CD1c-positive myeloid dendritic cell (primary cell): ENCODE measurements around the gene FTCDNL1.

Experiments used
- DNase-seq: peaks from one replicate; pipeline ENCODE4 v3.0.0-alpha.2; 2016; ENCODE audit errors: extremely low spot score

The FTCDNL1 gene

DNA sequence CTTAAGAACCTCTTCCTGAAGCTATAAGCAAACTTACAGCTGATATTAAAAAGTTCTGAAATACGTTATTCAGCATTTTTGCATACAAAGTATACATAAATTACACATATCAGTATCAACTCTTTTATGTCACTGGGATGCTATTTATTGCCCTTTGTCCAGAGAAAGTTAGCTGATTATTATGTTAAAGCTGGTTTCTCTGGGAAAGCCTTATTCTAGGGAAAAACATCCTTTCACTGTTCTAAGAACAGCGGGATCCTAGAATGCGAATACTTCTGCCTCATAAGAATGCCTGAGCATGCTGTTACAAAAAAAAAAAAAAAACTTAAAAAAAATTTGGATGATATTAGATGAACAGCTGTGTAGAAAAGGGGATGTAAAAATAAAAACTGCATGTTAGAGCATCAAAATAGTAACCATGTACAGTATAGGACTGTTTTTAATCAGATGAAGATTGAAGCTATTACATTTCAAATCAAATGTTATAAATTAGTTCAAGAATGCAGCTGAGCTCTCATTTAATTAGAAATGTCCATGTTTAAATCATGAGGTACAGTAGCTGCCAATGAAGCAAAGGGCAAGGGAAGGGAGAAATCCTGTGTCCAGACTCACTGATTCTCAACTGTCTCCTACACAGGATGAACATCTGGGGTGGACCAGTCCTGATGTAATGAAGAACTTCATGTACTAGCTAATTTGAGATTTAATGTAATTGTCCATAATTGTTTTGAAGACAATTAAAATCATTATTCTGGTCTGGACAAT, 8.2 kb downstream of the FTCDNL1 start:
- DNase-seq = no peak

GRCh38 chr2:199841409-199841808, 9.6 kb downstream of the FTCDNL1 start:
- DNase-seq = no peak

DNA sequence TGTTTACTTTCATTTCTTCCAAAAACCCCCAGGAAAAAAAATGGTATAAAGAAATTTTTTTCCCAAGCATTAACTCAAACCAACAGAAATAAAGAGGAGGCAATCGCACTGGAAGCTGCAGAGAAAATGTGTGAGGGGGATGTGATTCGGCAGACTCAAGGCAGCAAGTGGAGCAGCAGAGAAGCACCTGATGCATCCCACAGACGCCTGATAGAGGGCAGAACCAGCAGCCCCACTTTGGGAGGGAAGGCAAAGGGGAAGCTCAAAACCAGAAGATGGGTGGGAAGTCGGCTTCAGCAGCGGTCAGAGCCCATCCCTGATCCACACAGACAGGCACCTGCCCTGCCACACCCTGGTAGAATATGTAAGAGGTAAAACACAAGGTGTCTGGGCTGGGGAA, 12.6 kb downstream of the FTCDNL1 start:
- DNase-seq = no peak

DNA sequence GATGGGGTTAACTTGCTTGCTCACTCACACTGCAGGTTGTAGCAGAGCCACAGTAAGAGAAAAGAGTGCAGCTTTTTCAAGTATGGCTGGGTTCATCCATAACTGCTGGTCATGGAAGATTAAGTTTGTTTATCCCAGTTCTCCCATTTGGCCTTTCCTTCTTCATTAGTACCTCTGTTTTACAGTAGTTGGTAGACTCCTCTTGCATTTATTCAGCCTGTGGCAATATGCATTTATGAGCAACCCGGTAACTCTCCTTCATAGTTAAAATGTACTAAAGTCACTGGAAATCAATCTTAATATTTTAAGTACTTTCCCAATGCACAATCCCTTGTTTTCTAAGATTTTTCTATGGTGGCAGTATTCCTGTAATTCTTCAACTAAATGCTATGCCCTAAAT, 14.0 kb downstream of the FTCDNL1 start:
- no peak for DNase-seq

GRCh38 chr2:199833525-199833924, 17.5 kb downstream of the FTCDNL1 start:
- no peak for DNase-seq

- DNase-seq = no peak
These were observed 20.5 kb downstream of the FTCDNL1 start for GRCh38 chr2:199830531-199830930.

- DNase-seq = no peak
These were observed 21.4 kb downstream of the FTCDNL1 start for GRCh38 chr2:199829628-199830027.

DNA sequence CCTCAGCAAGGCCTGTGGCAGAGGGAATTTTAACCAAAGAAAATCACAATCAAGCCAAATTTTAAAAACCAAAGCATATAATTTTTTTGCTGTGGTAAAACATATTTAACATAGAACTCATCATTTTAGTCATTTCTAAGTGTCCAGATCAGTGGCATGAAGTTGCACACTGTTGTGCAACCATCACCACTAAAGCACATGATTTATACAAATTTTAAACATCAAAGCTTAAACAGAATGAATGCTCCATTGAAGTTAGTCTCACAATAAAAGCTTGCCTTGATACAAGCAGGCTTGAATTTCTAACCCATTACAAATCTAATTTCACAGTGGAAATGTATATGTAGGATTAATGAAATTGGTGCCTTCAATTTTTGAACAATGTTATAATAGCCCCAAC, 31.2 kb downstream of the FTCDNL1 start:
- DNase-seq = no peak

DNA sequence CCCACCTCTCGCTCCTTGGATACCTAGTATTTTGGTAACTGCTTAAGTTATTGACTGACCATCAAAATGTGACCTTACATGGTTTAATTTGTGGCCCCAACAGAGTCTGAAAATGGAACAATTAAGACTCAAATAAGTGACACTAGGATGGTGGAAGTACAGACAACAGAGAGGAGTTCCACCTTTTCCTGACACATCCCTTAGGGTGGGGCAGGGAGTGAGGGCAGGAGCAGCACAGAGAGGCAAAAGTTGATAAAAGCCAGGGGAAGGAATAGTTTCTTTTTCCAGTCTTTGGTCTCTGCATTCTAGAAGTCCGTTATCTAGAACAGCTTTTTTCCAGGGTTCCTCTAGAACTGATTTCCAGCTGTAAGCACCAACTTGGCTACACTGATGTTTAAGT, 32.2 kb downstream of the FTCDNL1 start:
- DNase-seq = no peak

DNA sequence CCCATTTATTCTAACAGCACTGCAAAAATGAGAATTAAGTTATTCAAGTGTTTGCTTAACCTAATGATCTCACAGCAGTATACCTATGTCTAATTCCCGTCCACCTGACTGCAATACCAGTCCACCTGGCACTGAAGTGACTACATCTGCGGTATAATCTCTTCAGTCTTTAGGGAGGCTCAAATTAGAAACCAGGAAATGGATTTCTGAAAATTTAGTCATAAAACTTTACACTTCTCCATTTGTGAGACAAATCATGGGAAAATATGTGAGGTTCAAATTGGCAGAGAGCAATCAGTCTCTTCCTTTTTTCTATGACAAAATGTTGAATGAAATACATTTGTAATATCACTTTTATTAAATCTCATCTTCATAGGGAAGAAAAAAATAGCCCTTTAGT, 33.0 kb downstream of the FTCDNL1 start:
- DNase-seq = peak; percentile 46

GRCh38 chr2:199814817-199815211, 36.2 kb downstream of the FTCDNL1 start:
- no peak for DNase-seq

- DNase-seq = no peak
These were observed 36.7 kb downstream of the FTCDNL1 start for GRCh38 chr2:199814101-199814816.

DNA sequence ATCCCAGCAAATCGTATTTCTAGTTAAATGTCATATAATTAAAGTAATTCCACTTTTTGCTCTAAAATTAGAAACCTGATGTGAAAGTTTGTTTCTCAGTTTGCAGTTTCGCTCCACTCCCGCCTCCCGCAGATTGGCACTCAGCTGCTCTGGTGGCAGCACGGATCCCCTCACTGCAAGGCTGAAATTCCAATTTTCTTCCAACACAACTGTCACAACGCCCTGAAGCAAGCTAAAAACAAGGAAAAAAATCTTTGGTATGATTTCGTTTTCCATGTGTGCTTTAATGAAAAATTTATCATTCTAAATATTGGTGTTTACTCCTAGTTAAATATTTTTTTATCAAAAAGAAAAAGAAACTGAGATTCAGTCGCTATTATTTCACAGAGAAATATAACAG, 38.5 kb downstream of the FTCDNL1 start:
- no peak for DNase-seq

DNA sequence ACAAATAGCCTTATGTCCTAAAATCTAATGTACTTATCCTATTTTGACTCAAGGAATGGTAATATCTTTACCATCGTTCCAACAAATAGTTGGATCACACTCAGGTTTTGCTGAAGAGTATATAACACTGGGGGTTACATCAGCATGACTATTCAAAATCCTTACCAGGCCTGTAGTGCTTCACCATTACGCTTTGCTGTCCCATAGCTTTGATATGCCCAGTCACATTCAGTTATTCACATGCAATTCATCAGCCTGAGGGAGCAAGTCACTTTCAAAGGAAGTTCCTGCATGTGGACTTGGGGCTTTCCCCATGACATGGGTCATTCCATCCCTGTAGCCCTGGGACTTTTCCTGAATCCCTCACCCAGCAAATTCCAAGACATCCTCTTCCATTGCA, 39.6 kb downstream of the FTCDNL1 start:
- DNase-seq = no peak

DNA sequence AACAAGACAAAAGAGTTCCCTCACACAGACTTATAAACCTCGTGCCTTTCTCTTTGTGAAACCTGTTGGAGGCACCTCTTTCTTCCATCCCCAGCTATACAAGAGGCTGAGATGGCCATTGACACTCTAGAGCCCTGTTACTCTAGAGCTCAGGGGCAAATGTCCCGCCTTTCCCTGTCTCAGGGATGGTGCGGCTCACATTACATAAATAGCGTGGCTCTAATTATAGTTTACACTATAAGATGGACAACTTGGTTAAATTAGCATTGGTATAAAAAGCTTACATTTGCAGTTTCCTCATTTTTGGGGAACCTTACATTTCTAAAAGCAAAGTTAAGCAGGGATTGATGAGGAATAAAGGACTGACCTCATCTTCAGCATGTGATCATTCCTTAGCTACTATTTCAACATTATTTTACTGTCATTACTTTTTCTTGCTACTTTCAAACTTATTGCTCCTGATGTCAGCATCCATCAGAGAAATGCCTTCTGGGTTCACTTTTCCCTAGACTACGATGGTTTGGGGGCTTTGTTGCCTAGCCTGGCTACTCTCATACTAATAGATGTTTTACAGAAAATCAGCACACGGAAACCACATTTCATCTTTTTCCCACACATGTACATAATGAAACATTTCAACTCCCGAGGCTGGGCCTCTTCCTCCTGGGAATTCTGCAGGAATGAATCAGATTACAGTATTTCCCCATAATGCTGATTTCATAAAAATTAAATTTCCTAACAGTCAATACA, 40.4 kb downstream of the FTCDNL1 start:
- DNase-seq = no peak

DNA sequence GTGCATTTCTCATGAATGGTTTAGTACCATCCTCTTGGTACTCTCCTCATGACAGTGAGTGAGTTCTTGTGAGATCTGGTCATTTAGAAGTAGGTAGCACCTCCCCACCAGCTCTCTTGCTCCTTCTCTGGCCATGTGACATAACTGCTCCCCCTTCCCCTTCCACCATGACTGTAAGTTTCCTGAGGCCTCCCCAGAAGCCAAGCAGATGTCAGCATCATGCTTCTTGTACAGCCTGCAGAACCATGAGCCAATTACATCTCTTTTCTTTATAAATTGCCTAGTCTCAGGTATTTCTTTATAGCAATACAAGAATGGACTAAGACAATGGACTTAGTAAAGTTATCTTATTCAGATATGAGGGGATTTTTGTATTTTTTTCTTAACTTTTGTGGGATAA, 43.0 kb downstream of the FTCDNL1 start:
- DNase-seq = no peak

- no peak for DNase-seq
These were observed 44.8 kb downstream of the FTCDNL1 start for GRCh38 chr2:199806179-199806578.

GRCh38 chr2:199804831-199805230, 46.2 kb downstream of the FTCDNL1 start:
- no peak for DNase-seq

GRCh38 chr2:199798831-199799580, 52.0 kb downstream of the FTCDNL1 start:
- no peak for DNase-seq

GRCh38 chr2:199797431-199798403, 53.3 kb downstream of the FTCDNL1 start:
- DNase-seq = no peak

- no peak for DNase-seq
These were observed 58.6 kb downstream of the FTCDNL1 start for GRCh38 chr2:199792381-199792780.
